Panc1 (cell line): ENCODE data around the gene RABGAP1L. TPM values are rescaled to one million over a fixed set of nuclear protein-coding genes. Genes with fewer than 3 reads are reported as not detected.

ENCODE experiments used
- ATAC-seq: fragments of 200-7000 bp; cut with Tn5 transposase; 2 replicates; pipeline ENCODE4 v1.9.1; 2020; ENCODE audit warnings: mild to moderate bottlenecking, moderate library complexity
- BruUV-seq: library from RNA; stranded (reverse); fragments of 400-500 nt; replicated peaks from 2 replicates; lab custom pipeline; 2021; lab: Mats Ljungman, UMichigan
- CTCF ChIA-PET: fragments of 300-600 bp; sonication (Branson Sonifier 250); formaldehyde crosslinking; loops from one replicate; lab custom pipeline; 2022; ENCODE audit warnings: antibody characterized with exemption; lab: Charles Lee
- POLR2A ChIA-PET: fragments of 300-600 bp; sonication (Branson Sonifier 250); formaldehyde crosslinking; loops from one replicate; lab custom pipeline; 2022; ENCODE audit warnings: antibody characterized with exemption; lab: Charles Lee
- DNase-seq: peaks from one replicate; pipeline ENCODE4 v3.0.0-alpha.2; 2010; ENCODE audit warnings: low read depth, low spot score
- H3K27ac ChIP-seq: 2 replicates; pipeline ENCODE4 v1.5.1; 2011; ENCODE audit warnings: mild to moderate bottlenecking, low read length, inconsistent platforms
- H3K27me3 ChIP-seq: fragments of 200-500 bp; sonication (Bioruptor generic); 2 replicates; pipeline ENCODE4 v1.6.0; 2014; ENCODE audit warnings: low read length, inconsistent platforms; ENCODE audit not compliant: control insufficient read depth, insufficient read depth
- H3K36me3 ChIP-seq: fragments of 200-500 bp; sonication (Bioruptor generic); 2 replicates; pipeline ENCODE4 v1.5.1; 2014; ENCODE audit warnings: inconsistent platforms, mild to moderate bottlenecking, low read length, moderate library complexity; ENCODE audit not compliant: control insufficient read depth, insufficient read depth
- H3K4me1 ChIP-seq: 2 replicates; pipeline ENCODE4 v1.5.1; 2011; ENCODE audit warnings: inconsistent platforms, mild to moderate bottlenecking, low read length, moderate library complexity; ENCODE audit not compliant: control insufficient read depth, insufficient read depth
- H3K4me3 ChIP-seq, 2 experiments: 2 replicates each; pipeline ENCODE4 v1.5.1; 2011 to 2012; ENCODE audit warnings: low read depth in 2 of 2, low read length in 2 of 2, mild to moderate bottlenecking in 2 of 2, inconsistent platforms in 1 of 2, moderate library complexity in 1 of 2
- H3K9me3 ChIP-seq: fragments of 200-500 bp; sonication (Bioruptor generic); 2 replicates; pipeline ENCODE4 v1.5.1; 2014; ENCODE audit warnings: low read depth, mild to moderate bottlenecking, inconsistent platforms, low read length, moderate library complexity; ENCODE audit not compliant: control insufficient read depth, insufficient read depth
- POLR2AphosphoS5 ChIP-seq: IDR thresholded peaks from 2 replicates; pipeline ENCODE4 v1.6.1; 2012; ENCODE audit warnings: mild to moderate bottlenecking, low read depth, low read length, moderate library complexity
- REST ChIP-seq, 2 experiments: IDR thresholded peaks; 2 replicates each; pipeline ENCODE4 v1.6.1; 2011 to 2012; ENCODE audit warnings: low read depth in 2 of 2, control low read depth in 1 of 2, low read length in 1 of 2, mild to moderate bottlenecking in 1 of 2, moderate library complexity in 1 of 2; ENCODE audit not compliant: insufficient read depth in 1 of 2
- SIN3A ChIP-seq: IDR thresholded peaks from 2 replicates; pipeline ENCODE4 v1.6.1; 2012; ENCODE audit warnings: low read depth, mild to moderate bottlenecking, low read length, moderate library complexity, borderline replicate concordance; ENCODE audit not compliant: insufficient read depth
- TCF7L2 ChIP-seq: IDR thresholded peaks from 2 replicates; pipeline ENCODE4 v1.6.1; 2011; ENCODE audit warnings: mild to moderate bottlenecking, low read depth, low read length, inconsistent platforms
- in situ Hi-C: cut with HindIII; loops from 2 replicates; pipeline ENCODE4 v1.10.0; 2016; ENCODE audit warnings: low sequenced_read_pairs, low pct_unique_long_range_greater_than_20kb
- intact Hi-C: fragments of 100-400 bp; cut with micrococcal nuclease; formaldehyde crosslinking; loops from one replicate; pipeline ENCODE4 v1.10.0; 2022; ENCODE audit not compliant: unreplicated experiment
- total RNA-seq: library from RNA; stranded (reverse); gene quantifications from one replicate; pipeline ENCODE4 v1.2.1, GENCODE V29; 2021; ENCODE audit not compliant: unreplicated experiment
- TF ChIP-seq, protein P1 (sequence below): fragments of 450-650 bp; IDR thresholded peaks from 2 replicates; pipeline ENCODE4 v1.5.1; 2017; ENCODE audit warnings: mild to moderate bottlenecking

Gene RABGAP1L
- total RNA-seq, 1 experiment from 2014 or later = 37.0 TPM

DNA sequence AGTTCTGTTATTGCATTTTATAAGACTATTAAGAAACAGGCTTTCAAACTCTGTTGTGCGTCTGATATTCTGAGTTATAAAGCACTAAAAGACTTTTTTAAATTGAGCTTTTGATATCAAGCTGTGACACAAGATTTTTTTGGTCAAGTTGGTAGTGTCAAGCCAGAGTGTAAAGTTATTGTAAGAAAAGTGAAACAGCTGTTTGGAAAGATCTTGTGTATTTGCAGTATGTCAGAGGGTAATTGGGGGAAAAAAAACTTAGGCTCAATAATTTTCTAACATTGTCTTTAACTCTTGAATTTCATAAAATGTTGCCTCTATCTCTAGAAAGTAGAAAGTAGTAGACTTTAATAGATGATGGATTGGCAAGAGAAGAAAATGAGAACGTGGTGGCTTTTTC, 844.2 kb downstream of the RABGAP1L start:
- ChIA-PET CTCF (no interaction called here), POLR2A (no interaction called here)
- Histone ChIP-seq H3K4me1 (peaks cover 18% of the 10 kb centered on the region), H3K9me3 (no peaks in the 10 kb centered on the region), H3K4me3 (no peak overlapping the region), H3K27me3 (no peaks in the 10 kb centered on the region), H3K36me3 (peaks cover 34% of the 10 kb centered on the region), H3K27ac (no peak overlapping the region)
- BruUV-seq = no TSS peak
- in situ Hi-C loops = no loop called here
- ATAC-seq = no peak
- no peak for TF ChIP-seq POLR2AphosphoS5
- TF ChIP-seq SIN3A = no peak
- TF ChIP-seq REST (IDR thresholded peaks at IDR 0.05; ENCODE audit: insufficient read depth in 1 of 2, low read depth in 2 of 2, low read length in 1 of 2) = no peak
- TF ChIP-seq, protein P1, sequence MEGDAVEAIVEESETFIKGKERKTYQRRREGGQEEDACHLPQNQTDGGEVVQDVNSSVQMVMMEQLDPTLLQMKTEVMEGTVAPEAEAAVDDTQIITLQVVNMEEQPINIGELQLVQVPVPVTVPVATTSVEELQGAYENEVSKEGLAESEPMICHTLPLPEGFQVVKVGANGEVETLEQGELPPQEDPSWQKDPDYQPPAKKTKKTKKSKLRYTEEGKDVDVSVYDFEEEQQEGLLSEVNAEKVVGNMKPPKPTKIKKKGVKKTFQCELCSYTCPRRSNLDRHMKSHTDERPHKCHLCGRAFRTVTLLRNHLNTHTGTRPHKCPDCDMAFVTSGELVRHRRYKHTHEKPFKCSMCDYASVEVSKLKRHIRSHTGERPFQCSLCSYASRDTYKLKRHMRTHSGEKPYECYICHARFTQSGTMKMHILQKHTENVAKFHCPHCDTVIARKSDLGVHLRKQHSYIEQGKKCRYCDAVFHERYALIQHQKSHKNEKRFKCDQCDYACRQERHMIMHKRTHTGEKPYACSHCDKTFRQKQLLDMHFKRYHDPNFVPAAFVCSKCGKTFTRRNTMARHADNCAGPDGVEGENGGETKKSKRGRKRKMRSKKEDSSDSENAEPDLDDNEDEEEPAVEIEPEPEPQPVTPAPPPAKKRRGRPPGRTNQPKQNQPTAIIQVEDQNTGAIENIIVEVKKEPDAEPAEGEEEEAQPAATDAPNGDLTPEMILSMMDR = no peak
- no peak for TF ChIP-seq TCF7L2
- DNase-seq = no peak
- intact Hi-C loops = no loop called here

DNA sequence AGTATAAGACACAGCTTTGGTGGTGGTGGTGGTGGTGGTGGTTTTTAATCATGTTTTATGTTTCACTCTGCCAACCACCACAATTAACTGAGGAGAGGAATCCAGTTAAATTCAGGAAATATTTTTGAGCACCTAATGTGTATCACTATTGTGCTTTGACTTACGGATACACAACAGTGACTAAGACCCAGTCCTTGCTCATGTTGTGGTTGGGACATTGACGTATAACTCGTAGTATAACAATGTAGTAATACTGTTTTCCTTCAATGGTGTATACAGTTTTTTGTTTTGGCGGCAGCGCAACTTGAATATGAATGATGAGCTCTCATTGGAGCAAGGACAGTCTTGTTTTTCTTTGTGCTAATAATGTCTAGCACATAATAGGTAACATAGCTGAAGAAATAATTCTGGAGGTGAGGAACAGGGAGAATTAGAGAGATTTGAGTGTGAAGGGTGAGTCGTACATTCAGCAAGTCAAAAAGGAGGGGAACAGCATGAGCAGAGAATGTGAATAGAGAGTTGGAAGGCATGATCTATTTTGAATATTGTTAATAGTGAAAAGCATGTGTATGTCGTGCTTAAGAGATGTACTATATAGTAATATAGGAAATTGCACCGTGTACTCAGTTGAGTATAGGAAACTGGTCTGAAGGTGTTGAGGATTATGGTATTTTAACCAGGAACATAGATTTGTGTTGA, 845.9 kb downstream of the RABGAP1L start:
- no peaks in the 10 kb centered on the region for H3K9me3 ChIP-seq
- DNase-seq = no peak
- no peaks in the 10 kb centered on the region for H3K27me3 ChIP-seq
- no TSS peak for BruUV-seq
- TF ChIP-seq POLR2AphosphoS5 = no peak
- no peak for TF ChIP-seq REST (IDR thresholded peaks at IDR 0.05; ENCODE audit: insufficient read depth in 1 of 2, low read depth in 2 of 2, low read length in 1 of 2)
- TF ChIP-seq TCF7L2 = no peak
- TF ChIP-seq SIN3A = no peak
- TF ChIP-seq, protein P1 = no peak
- H3K4me1 ChIP-seq = peaks cover 13% of the 10 kb centered on the region
- ChIA-PET CTCF (no interaction called here), POLR2A (no interaction called here)
- intact Hi-C loops (no loop called here), in situ Hi-C loops (no loop called here)
- H3K36me3 ChIP-seq = peaks cover 39% of the 10 kb centered on the region
- no peak overlapping the region for H3K27ac ChIP-seq
- no peak for ATAC-seq
- H3K4me3 ChIP-seq = no peak overlapping the region
